ENCODE data around the gene USHBP1.
A peak's percentile ranks its signal among the peaks of the same experiment; 100 is the strongest.

The USHBP1 gene

DNA sequence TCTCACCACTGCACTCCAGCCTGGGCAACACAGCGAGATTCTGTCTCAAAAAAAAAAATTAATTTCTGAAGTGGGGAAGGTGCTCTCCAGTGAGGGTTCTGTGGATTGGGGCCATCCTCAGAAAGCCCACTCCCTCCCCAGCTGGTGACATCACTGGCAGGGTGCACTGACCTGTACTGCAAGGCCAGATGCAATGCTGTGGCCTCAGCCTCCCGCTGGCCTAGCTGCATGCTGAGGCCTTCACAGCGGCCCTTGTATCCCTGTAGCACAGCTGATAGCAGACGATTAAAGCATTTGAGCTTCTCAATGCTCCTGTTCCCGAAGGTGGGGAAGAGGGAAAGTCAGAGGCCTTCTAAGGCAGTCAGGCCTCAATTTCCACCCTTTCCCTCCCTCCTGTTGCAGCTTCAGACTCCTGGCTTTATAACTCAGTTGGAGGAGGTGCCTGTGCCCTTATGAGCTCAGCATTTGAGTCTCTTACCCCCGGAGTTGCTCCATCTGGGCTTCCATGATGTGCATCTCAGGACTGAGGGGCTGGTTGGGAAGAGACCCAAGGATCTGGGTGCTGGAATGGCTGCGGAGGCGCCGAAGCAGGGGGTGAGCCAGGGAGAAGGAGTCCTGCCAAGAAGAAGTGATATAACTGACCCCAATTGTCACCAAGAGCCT, 5.3 kb downstream of the USHBP1 start:
- TF ChIP-seq, protein P1, sequence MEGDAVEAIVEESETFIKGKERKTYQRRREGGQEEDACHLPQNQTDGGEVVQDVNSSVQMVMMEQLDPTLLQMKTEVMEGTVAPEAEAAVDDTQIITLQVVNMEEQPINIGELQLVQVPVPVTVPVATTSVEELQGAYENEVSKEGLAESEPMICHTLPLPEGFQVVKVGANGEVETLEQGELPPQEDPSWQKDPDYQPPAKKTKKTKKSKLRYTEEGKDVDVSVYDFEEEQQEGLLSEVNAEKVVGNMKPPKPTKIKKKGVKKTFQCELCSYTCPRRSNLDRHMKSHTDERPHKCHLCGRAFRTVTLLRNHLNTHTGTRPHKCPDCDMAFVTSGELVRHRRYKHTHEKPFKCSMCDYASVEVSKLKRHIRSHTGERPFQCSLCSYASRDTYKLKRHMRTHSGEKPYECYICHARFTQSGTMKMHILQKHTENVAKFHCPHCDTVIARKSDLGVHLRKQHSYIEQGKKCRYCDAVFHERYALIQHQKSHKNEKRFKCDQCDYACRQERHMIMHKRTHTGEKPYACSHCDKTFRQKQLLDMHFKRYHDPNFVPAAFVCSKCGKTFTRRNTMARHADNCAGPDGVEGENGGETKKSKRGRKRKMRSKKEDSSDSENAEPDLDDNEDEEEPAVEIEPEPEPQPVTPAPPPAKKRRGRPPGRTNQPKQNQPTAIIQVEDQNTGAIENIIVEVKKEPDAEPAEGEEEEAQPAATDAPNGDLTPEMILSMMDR (IDR thresholded peaks at IDR 0.05; ENCODE audit: poor library complexity, severe bottlenecking) = no peak
- DNase-seq (ENCODE audit: low spot score) = no peak
- H3K36me3 ChIP-seq (ENCODE audit: low read depth) = no peaks in the 10 kb centered on the region
- no peak overlapping the region for H3K4me3 ChIP-seq (ENCODE audit: severe bottlenecking)
- H3K9me3 ChIP-seq (ENCODE audit: severe bottlenecking) = no peaks in the 10 kb centered on the region
- ATAC-seq (ENCODE audit: low read depth) = no peak
- no peak overlapping the region for H3K27ac ChIP-seq (ENCODE audit: poor library complexity, severe bottlenecking)
- no peaks in the 10 kb centered on the region for H3K4me1 ChIP-seq (ENCODE audit: insufficient read depth, poor library complexity, severe bottlenecking)
- no peaks in the 10 kb centered on the region for H3K27me3 ChIP-seq (ENCODE audit: insufficient read depth, poor library complexity, severe bottlenecking)

DNA sequence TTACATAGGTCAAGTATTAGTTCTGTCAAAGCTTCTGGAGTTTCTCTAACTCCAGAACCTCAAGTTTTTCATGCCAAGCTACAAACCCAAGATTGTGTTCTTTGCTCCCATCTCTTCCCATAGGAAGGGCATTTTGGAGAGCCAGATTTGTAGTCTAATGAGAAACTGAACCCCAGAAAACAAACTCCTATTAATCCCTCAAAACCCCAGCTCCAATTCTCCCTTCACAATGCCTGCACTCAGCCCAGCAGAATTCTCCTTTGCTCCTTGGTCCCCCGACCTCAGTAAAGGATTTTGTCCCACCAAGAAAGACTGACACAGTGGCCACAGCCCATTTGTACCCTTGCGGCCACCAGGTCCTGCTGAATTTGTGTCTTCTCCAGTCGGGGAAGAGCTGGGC, 8.4 kb downstream of the USHBP1 start:
- Histone ChIP-seq H3K27ac (ENCODE audit: poor library complexity, severe bottlenecking) (no peak overlapping the region), H3K4me1 (ENCODE audit: insufficient read depth, poor library complexity, severe bottlenecking) (no peaks in the 10 kb centered on the region), H3K36me3 (ENCODE audit: low read depth) (no peaks in the 10 kb centered on the region), H3K4me3 (ENCODE audit: severe bottlenecking) (no peak overlapping the region), H3K9me3 (ENCODE audit: severe bottlenecking) (no peaks in the 10 kb centered on the region), H3K27me3 (ENCODE audit: insufficient read depth, poor library complexity, severe bottlenecking) (no peaks in the 10 kb centered on the region)
- no peak for ATAC-seq (ENCODE audit: low read depth)
- TF ChIP-seq, protein P1 (IDR thresholded peaks at IDR 0.05; ENCODE audit: poor library complexity, severe bottlenecking) = no peak
- no peak for DNase-seq (ENCODE audit: low spot score)

DNA sequence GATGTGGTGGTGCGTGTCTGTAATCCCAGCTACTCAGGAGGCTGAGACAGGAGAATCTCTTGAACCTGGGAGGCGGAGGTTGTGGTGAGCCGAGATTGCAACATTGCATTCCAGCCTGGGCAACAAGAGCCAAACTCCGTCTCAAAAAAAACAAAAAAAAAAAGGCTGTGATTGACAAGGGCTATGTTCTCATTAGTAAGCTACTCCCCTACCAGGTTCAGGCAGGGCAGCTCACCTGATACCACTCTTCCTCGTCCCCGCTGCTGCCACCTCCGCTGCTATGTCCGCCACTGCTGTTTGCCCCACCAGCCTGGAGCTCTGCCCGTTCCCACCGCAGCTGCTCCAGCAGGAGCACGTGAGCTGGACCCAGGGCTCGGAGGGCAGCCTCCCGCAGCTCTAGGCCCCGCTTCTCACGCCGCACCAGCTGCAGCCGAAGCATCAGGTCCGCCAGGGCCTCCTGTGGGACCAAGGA, 9.4 kb downstream of the USHBP1 start:
- no peak overlapping the region for H3K27ac ChIP-seq (ENCODE audit: poor library complexity, severe bottlenecking)
- no peaks in the 10 kb centered on the region for H3K27me3 ChIP-seq (ENCODE audit: insufficient read depth, poor library complexity, severe bottlenecking)
- TF ChIP-seq, protein P1 (IDR thresholded peaks at IDR 0.05; ENCODE audit: poor library complexity, severe bottlenecking) = no peak
- DNase-seq (ENCODE audit: low spot score) (no peak), ATAC-seq (ENCODE audit: low read depth) (peak; percentile 50; the same call in 2 of the 3 replicates)
- H3K4me3 ChIP-seq (ENCODE audit: severe bottlenecking) = no peak overlapping the region
- no peaks in the 10 kb centered on the region for H3K36me3 ChIP-seq (ENCODE audit: low read depth)
- no peaks in the 10 kb centered on the region for H3K9me3 ChIP-seq (ENCODE audit: severe bottlenecking)
- no peaks in the 10 kb centered on the region for H3K4me1 ChIP-seq (ENCODE audit: insufficient read depth, poor library complexity, severe bottlenecking)

DNA sequence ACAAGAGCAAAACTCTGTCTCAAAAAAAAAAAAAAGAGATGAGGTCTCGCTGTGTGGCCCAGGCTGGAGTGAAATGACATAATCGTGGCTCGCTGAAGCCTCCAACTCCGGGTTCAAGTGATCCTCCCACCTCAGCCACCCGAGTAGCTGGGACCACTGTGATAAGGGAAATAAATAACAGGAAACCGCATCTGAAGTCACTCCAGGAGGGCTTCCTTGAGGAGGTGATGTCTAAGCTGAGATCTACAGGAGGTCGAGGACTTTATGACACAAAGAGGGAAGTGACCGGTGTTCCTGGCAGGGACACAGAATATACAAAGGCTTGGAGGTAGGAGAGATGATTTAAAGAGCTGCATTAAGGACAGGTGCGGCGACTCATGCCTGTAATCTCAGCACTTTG, 9.9 kb downstream of the USHBP1 start:
- no peaks in the 10 kb centered on the region for H3K9me3 ChIP-seq (ENCODE audit: severe bottlenecking)
- no peak overlapping the region for H3K4me3 ChIP-seq (ENCODE audit: severe bottlenecking)
- DNase-seq (ENCODE audit: low spot score) (no peak), ATAC-seq (ENCODE audit: low read depth) (no peak)
- TF ChIP-seq, protein P1 (IDR thresholded peaks at IDR 0.05; ENCODE audit: poor library complexity, severe bottlenecking) = no peak
- H3K27ac ChIP-seq (ENCODE audit: poor library complexity, severe bottlenecking) = no peak overlapping the region
- peaks cover 3% of the 10 kb centered on the region for H3K4me1 ChIP-seq (ENCODE audit: insufficient read depth, poor library complexity, severe bottlenecking)
- no peaks in the 10 kb centered on the region for H3K36me3 ChIP-seq (ENCODE audit: low read depth)
- no peaks in the 10 kb centered on the region for H3K27me3 ChIP-seq (ENCODE audit: insufficient read depth, poor library complexity, severe bottlenecking)

DNA sequence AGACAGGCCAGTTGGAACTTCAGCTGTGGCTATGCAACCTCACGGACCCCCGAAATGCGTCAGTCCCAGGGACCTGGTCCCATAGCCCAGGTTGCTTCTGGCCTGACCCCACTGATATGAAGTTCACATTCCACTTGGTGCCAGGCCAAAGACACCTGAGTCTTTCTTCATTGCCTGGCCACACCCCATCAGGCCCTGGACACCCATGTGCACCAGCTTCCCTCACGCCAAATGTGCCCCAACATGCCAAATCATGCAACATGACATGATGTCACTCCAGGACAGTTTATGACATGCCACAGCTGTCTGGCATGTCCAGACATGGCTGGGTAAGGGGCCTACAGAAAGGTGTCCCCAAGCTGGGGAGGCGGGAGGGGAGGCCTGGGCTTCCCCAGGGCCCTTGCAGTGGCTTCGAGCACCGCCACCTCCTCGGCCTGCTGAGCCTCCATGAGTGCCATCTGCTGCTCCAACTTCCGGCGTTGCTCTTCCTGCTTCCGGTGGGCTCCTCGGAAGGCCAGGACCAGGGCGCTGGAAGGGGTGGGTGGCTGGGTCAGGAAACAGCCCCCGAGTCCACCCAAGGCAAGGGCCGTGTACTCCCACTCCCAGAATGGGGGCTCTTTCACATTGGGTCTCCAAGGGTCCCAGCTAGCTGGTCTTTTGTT, 14.5 kb downstream of the USHBP1 start:
- no peak for ATAC-seq (ENCODE audit: low read depth)
- DNase-seq (ENCODE audit: low spot score) = no peak
- H3K27ac ChIP-seq (ENCODE audit: poor library complexity, severe bottlenecking) = peak overlapping the region; percentile 84
- no peaks in the 10 kb centered on the region for H3K27me3 ChIP-seq (ENCODE audit: insufficient read depth, poor library complexity, severe bottlenecking)
- no peaks in the 10 kb centered on the region for H3K36me3 ChIP-seq (ENCODE audit: low read depth)
- H3K4me1 ChIP-seq (ENCODE audit: insufficient read depth, poor library complexity, severe bottlenecking) = peaks cover 39% of the 10 kb centered on the region
- TF ChIP-seq, protein P1 (IDR thresholded peaks at IDR 0.05; ENCODE audit: poor library complexity, severe bottlenecking) = no peak
- H3K9me3 ChIP-seq (ENCODE audit: severe bottlenecking) = no peaks in the 10 kb centered on the region
- no peak overlapping the region for H3K4me3 ChIP-seq (ENCODE audit: severe bottlenecking)

All from RWPE2 (cell line).